PFSK-1 (cell line): ENCODE measurements around the gene IL17RD.

Experiments
- REST ChIP-seq, 2 experiments: IDR thresholded peaks; 2 replicates each; pipeline versions ENCODE4 v1.6.1 to v1.8.0; 2011 to 2012; ENCODE audit warnings: low read depth in 2 of 2, low read length in 2 of 2, control low read depth in 1 of 2, inconsistent platforms in 1 of 2, mild to moderate bottlenecking in 1 of 2, moderate library complexity in 1 of 2; ENCODE audit not compliant: insufficient read depth in 1 of 2
- TAF1 ChIP-seq: IDR thresholded peaks from 2 replicates; pipeline ENCODE4 v1.6.1; 2012; ENCODE audit warnings: low read length, control low read depth, borderline replicate concordance; ENCODE audit not compliant: insufficient read depth

- TF ChIP-seq TAF1, result no peak
- no peak for TF ChIP-seq REST (IDR thresholded peaks at IDR 0.05; ENCODE audit: insufficient read depth in 1 of 2, low read depth in 2 of 2, low read length in 2 of 2)
Measured at GRCh38 chr3:57105585-57105984, 59.6 kb downstream of the IL17RD start.
